ENCODE measurements around the gene KIAA0040.

KIAA0040 gene

GRCh38 chr1:175200678-175201521, 8.3 kb upstream of the KIAA0040 start:
- DNase-seq, result no peak

GRCh38 chr1:175198332-175198731, 5.8 kb upstream of the KIAA0040 start:
- no peak for DNase-seq

- no peak for DNase-seq
Measured at GRCh38 chr1:175197531-175197930, 5.0 kb upstream of the KIAA0040 start.

GRCh38 chr1:175195798-175196197, 3.2 kb upstream of the KIAA0040 start:
- DNase-seq, result no peak

DNA sequence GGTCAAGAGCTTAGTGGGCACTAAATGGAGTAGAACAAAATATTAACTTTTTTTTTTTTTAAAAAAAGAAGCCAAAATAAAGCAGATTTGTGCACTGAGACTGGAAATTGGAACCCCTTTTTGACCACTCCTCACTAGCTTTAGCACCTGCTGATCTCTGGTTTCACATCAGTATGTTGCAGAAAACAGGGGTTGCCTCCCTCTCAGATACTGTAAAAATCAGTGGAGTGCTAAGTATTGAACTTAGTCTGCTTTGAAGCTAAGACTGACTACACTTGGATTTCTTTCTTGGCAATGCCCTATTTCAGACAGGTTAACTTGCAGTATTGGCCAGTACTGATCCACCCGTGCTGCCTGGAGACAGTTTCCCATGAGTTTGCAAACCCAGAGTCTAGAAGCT, 2.7 kb upstream of the KIAA0040 start:
- no peak for DNase-seq

GRCh38 chr1:175193527-175193910, 943 bp upstream of the KIAA0040 start:
- no peak for DNase-seq

- peak; percentile 20 to 31 for DNase-seq
Measured at GRCh38 chr1:175192111-175192629, 406 bp downstream of the KIAA0040 start.

DNA sequence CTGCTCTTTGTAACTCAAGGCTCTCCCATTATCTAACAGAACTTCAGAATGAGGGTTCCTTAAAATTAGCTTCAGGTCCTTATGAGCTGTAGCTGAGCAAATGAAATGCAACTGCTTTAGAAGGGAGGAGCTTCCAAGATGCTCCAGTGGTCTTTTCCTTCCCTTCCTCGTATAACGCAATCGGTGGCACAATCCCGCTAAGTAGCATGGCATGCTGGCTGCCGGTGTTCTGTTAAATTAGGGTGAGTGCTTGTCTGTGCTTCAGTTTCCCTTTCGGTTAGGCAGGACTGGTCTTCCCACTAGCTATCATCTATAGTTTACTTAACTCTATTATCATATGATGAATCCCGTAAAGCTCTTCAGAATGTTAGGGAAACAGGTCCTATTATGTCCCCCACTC, 917 bp downstream of the KIAA0040 start:
- DNase-seq, result peak; percentile 17 to 20

DNA sequence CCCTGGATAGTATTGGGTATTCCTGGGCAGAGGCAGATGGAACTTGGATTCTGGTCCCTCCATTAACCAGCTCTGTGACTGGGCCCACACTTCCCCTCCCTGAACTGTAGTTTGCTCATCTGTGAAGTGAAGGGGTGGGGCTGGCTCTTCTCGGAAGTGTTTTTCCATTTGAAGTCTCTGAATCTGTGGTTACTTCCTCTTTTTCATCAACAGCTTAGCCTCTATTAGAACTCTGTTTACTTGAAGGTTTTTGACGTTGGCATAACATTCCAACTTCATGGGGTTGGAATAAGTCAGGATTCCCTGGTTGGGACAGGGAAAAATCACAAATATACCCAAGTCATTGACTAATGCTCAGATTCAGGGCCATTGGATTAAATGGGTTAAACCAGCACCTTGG, 3.6 kb downstream of the KIAA0040 start:
- peak; percentile 56 to 63 for DNase-seq

DNA sequence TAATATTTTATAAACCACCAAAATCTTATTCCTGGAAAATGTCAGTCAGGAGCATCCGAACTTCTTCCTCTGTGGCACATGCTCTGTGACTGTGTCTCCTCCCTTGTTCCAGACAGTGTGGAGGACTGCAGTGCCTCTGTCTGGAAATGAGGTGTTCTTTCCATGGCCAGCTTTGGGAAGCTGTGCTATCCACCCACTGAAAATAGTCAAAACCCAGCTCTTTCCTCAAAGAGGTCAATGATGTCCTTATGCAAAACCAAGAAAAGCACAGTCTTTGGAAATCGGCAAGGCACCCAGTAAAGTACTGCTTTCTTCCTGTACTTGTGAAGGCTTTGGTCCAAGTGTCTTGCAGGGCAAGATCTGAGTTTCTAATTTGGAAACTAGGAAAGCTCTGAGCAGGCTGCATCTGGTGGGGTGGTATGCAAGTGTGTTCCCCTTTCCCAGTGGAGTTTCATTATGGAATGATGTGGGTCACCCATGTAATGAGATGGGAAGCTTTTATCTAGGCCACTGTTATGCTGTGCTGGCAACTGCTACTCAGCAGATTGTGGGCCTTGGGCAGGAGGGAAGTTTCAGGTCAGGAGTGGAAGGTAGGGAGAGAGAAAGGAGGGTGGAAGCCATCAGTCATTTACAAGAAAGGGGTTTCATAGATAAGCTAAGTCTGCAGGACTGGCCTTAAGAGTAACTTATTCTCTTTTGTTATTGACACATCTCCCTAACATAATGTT, 6.0 kb downstream of the KIAA0040 start:
- no peak for DNase-seq

- no peak for DNase-seq
Measured at GRCh38 chr1:175185903-175186302, 6.7 kb downstream of the KIAA0040 start.

DNA sequence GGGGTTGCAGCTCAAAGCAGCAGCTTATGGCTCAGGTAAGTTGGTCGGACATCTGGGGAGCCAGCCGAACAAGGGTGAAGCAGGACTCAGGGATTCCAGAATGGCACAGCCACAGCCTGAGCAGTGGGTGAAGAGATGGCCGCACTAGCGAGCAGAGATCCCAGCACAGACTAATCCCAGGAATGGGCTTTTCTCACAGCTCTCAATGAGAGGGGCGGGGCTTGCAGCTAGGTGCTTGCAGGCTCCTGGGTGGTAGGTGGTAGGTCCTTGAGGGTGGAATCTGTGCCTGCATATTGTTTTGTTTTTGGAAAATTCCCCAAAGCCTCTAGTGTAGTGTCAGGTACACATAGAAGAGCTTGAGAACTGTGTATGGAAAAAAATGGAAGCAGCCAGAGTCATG, 9.0 kb downstream of the KIAA0040 start:
- no peak for DNase-seq

GRCh38 chr1:175182201-175182746, 10.3 kb downstream of the KIAA0040 start:
- DNase-seq, result no peak

DNA sequence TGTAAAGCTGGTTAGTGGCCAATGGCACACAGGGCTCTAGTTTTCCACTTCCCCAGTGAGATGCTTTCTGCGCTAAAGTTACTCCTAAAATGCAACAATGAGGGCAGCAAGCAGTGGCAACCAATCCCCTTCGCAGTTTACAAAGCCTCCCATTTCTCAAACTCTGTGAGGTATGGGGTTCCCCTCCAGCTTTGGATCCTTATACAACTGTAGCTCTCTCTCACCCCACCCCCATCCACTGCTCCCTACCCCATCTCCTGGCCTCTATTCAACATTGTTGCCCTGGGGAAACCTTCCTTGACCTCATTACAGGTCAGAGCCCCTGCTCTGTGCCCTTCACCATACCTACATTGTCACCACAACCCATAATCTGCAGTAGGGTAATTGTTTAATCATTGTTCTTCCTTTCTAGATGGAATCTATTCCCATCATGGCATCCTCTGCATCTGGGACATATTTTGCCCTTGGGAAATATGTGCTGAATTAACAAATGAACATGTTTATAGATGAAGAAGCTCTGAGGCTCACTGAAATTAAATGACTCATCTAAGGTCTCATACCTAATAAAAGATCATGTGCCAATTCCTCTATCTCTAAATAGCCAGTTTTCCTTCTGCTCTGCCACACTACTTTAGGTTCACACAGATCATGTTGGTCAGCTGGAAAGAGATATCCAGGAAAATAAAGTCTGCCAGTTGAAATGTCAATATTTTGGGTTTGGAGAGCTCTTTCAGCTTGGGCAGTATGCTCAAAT, 12.6 kb downstream of the KIAA0040 start:
- no peak for DNase-seq

GRCh38 chr1:175178456-175178855, 14.1 kb downstream of the KIAA0040 start:
- no peak for DNase-seq

DNA sequence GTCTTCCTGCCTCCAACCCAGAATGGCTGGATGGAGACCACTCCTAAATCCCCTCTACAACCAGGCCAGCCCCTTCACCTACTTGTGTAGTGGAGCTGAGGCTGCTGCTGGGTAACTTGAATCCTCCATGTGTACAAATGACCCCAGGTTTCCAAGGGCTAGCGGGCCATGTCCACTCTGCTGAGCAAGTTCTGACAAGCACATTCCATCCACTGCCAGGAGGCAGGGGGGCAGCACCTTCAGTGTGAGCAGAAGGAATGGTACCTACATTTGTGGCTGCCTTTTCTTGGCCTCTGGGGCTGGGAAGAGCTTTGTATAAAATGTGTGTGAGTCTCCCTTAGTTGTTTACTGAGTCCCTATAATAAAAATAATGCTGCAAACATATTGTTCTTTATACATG, 14.5 kb downstream of the KIAA0040 start:
- no peak for DNase-seq

DNA sequence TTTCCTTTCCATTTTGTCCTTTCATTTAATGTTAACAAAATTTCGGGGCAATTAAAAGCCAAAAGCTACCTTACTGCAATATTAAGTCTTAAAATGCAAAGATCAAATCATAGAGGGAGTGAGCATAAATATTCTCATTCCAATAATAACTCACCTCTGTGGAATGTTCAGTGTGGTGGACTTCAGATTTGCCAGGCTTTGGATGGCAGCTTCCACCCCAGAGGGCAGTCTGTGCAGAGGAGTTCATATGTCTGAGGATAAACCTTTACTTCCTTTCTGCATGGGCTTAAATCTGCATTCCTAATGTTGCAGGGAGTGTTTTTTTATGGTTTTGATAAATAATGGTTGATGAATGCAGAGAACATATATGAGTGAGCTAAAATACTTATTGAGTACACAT, 16.3 kb downstream of the KIAA0040 start:
- DNase-seq, result no peak

- no peak for DNase-seq
Measured at GRCh38 chr1:175174309-175175102, 18.1 kb downstream of the KIAA0040 start.

DNA sequence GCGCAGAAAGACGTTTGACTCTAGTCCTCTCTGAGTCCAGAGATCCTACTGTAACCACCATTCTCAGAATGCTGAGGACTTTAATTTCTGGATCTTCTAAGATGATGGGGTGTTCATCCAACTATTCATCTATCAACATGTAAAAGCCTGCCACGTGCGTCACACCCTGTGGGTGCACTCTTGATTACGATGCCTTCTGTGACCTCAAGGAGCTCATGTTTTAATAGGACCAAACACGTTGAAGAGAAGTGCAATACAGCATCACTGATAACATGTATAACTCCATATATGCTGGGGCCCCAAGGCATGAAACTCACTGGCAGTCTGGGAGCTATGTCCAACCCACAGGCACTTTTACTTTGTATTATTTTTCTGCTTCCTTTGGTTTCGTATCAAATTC, 19.0 kb downstream of the KIAA0040 start:
- no peak for DNase-seq

DNA sequence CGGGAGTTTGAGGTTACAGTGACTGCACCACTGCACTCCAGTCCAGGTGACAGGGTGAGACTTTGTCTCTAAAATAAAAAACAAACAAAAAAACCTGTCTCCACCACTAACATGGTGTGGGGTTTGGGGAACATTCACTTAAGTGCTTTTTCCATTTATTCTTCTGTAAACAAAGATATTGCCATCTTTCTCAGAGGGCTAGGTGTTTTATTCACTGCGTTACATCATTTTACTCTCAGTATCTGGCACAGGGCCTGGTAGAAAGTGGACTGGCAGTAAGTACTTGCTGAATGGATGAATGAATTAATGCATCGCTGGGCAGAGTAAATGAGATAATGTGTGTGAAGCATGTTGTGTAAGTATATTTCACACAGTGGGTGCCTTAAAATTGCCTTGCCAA, 20.1 kb downstream of the KIAA0040 start:
- DNase-seq, result no peak

DNA sequence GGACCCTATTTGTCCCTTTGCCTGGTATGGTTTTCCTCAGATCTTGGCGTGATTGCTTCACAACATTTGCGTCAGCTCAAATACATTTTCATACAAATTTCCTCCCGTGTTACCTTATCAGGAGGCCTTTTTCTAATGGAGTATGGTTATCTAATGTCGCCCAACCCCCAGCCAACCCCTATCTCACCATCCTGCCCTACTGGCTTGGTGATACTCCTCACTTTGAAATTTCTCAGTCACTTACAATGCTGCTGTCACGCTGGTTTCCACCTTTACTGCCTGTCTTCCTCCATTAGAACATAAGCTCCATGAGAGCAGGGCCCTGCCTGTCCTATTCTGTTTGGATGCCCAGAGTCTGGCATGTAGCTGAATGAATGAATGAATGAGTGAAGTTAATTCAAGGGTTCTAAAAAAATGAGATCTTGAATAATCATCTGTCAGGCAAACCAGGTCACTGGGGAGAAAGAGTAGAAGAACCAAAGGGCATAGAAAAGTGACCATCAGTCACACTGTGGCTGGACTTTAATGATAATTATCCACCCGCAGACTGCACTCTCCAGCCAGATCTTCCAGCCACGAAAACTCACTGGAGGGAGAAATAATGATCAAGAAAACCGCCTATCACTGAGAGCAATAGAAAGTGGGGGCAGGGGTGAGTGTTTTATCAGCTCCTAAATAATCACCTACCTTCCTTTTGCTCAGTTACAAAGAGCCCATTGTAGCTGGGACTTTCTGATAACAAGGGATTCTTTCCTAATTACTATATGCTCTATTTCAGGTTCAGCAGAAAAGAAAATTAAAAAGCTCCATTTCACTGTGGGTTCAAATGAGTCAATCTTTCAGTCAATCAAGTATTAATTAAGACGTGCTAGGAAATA, 21.3 kb downstream of the KIAA0040 start:
- DNase-seq, result no peak

All from activated CD4-positive, alpha-beta T cell treated with anti-CD3 and anti-CD28 coated beads for 4 hours (primary cell).